Mesodermal cell (in vitro differentiated cells): ENCODE results near the gene IGF2. TPM values are rescaled to one million over a fixed set of nuclear protein-coding genes. Genes with fewer than 3 reads are reported as not detected.
A peak's percentile ranks its signal among the peaks of the same experiment; 100 is the strongest.

ENCODE experiments used
- H3K27ac ChIP-seq: 2 replicates; pipeline ENCODE4 v1.7.0; 2013; ENCODE audit warnings: mild to moderate bottlenecking, low read depth, low read length, moderate library complexity; ENCODE audit not compliant: severe bottlenecking
- H3K36me3 ChIP-seq: 2 replicates; pipeline ENCODE4 v1.7.1; 2013; ENCODE audit warnings: mild to moderate bottlenecking, low read length, moderate library complexity; ENCODE audit not compliant: control insufficient read depth, insufficient read depth
- H3K4me1 ChIP-seq: one replicate; pipeline ENCODE4 v1.7.1; 2013; ENCODE audit warnings: mild to moderate bottlenecking, low read length; ENCODE audit not compliant: insufficient read depth, control insufficient read depth, poor library complexity, severe bottlenecking
- H3K4me3 ChIP-seq: 2 replicates; pipeline ENCODE4 v1.7.0; 2013; ENCODE audit warnings: low read length, control low read depth, mild to moderate bottlenecking; ENCODE audit not compliant: insufficient read depth, poor library complexity, severe bottlenecking; ENCODE audit errors: extremely low read depth
- H3K9me3 ChIP-seq: 2 replicates; pipeline ENCODE4 v1.7.1; 2013; ENCODE audit warnings: mild to moderate bottlenecking, low read length, moderate library complexity; ENCODE audit not compliant: control insufficient read depth
- WGBS, 2 experiments: methylation state at CpG; one replicate each; pipeline ENCODE4 v1.1.5; 2013; ENCODE audit warnings: missing lambda C conversion rate in 2 of 2; ENCODE audit not compliant: insufficient coverage in 2 of 2; 5-methylcytosine and 5-hydroxymethylcytosine counted together
- polyA plus RNA-seq, 2 experiments: library from polyadenylated mRNA; stranded (reverse); fragments of 50-300 nt; gene quantifications; one replicate each; pipeline ENCODE4 v1.2.3, GENCODE V29; 2013

Gene IGF2
- polyA plus RNA-seq (2013, experiment 1 of 2) = 516 TPM
- polyA plus RNA-seq (2013, experiment 2 of 2) = 616 TPM

- Histone ChIP-seq H3K4me1 (peaks cover 5% of the 10 kb centered on the region), H3K36me3 (peaks cover 3% of the 10 kb centered on the region), H3K4me3 (peak within 1 kb of the TSS; percentile 45), H3K27ac (no peak within 1 kb of the TSS), H3K9me3 (no peaks in the 10 kb centered on the region)
- WGBS, 2 experiments = 0 to 1% methylated on average over 11 to 27 of the region's 62 CpGs
Observed at GRCh38 chr11:2139123-2139521, at the start of gene IGF2. Gene IGF2, minus strand, starts transcription at chr11:2139389. Its CDS starts 3,866 bp downstream, at chr11:2135523.

GRCh38 chr11:2188745-2189144 lies 49.6 kb upstream of the IGF2 start:
- WGBS, 2 experiments = 88 to 92% methylated on average over 18 to 19 of the region's 19 CpGs
- Histone ChIP-seq H3K27ac (no peak overlapping the region), H3K36me3 (no peaks in the 10 kb centered on the region), H3K4me1 (no peaks in the 10 kb centered on the region), H3K9me3 (no peaks in the 10 kb centered on the region), H3K4me3 (no peak overlapping the region)

GRCh38 chr11:2187280-2187707 lies 48.1 kb upstream of the IGF2 start:
- Histone ChIP-seq H3K4me3 (no peak overlapping the region), H3K27ac (no peak overlapping the region), H3K9me3 (no peaks in the 10 kb centered on the region), H3K36me3 (no peaks in the 10 kb centered on the region), H3K4me1 (no peaks in the 10 kb centered on the region)
- 85 to 87% methylated on average over 6 to 7 of the region's 7 CpGs for WGBS, 2 experiments

GRCh38 chr11:2186669-2187279 lies 47.6 kb upstream of the IGF2 start:
- Histone ChIP-seq H3K36me3 (no peaks in the 10 kb centered on the region), H3K4me3 (no peak overlapping the region), H3K4me1 (no peaks in the 10 kb centered on the region), H3K27ac (no peak overlapping the region), H3K9me3 (no peaks in the 10 kb centered on the region)
- 43 to 48% methylated on average over 14 to 16 of the region's 21 CpGs for WGBS, 2 experiments

- no peaks in the 10 kb centered on the region for H3K9me3 ChIP-seq
- no peak overlapping the region for H3K4me3 ChIP-seq
- no peaks in the 10 kb centered on the region for H3K36me3 ChIP-seq
- H3K4me1 ChIP-seq = no peaks in the 10 kb centered on the region
- 89 to 91% methylated on average over 15 to 21 of the region's 23 CpGs for WGBS, 2 experiments
- H3K27ac ChIP-seq = no peak overlapping the region
Observed at GRCh38 chr11:2185324-2186085, 46.3 kb upstream of the IGF2 start.

GRCh38 chr11:2182692-2183474 lies 43.7 kb upstream of the IGF2 start:
- 92 to 93% methylated on average over 11 to 13 of the region's 20 CpGs for WGBS, 2 experiments
- Histone ChIP-seq H3K9me3 (no peaks in the 10 kb centered on the region), H3K4me1 (peaks cover 10% of the 10 kb centered on the region), H3K4me3 (no peak overlapping the region), H3K27ac (no peak overlapping the region), H3K36me3 (no peaks in the 10 kb centered on the region)

GRCh38 chr11:2182075-2182474 lies 42.9 kb upstream of the IGF2 start:
- H3K4me1 ChIP-seq = peaks cover 10% of the 10 kb centered on the region
- H3K36me3 ChIP-seq = no peaks in the 10 kb centered on the region
- H3K27ac ChIP-seq = no peak overlapping the region
- WGBS, 2 experiments = 88 to 95% methylated on average over 10 to 18 of the region's 18 CpGs
- H3K9me3 ChIP-seq = no peaks in the 10 kb centered on the region
- H3K4me3 ChIP-seq = no peak overlapping the region

- Histone ChIP-seq H3K36me3 (no peaks in the 10 kb centered on the region), H3K9me3 (no peaks in the 10 kb centered on the region), H3K27ac (no peak overlapping the region), H3K4me1 (peaks cover 10% of the 10 kb centered on the region), H3K4me3 (no peak overlapping the region)
- WGBS, 2 experiments = 87 to 94% methylated on average over 8 to 9 of the region's 11 CpGs
Observed at GRCh38 chr11:2180789-2181370, 41.7 kb upstream of the IGF2 start.

GRCh38 chr11:2180347-2180746 lies 41.2 kb upstream of the IGF2 start:
- H3K36me3 ChIP-seq = no peaks in the 10 kb centered on the region
- no peaks in the 10 kb centered on the region for H3K9me3 ChIP-seq
- H3K27ac ChIP-seq = no peak overlapping the region
- peaks cover 10% of the 10 kb centered on the region for H3K4me1 ChIP-seq
- WGBS, 2 experiments = 67 to 97% methylated on average over 1 to 13 of the region's 15 CpGs
- no peak overlapping the region for H3K4me3 ChIP-seq

- Histone ChIP-seq H3K4me3 (no peak overlapping the region), H3K9me3 (no peaks in the 10 kb centered on the region), H3K36me3 (no peaks in the 10 kb centered on the region), H3K4me1 (peaks cover 10% of the 10 kb centered on the region), H3K27ac (no peak overlapping the region)
- WGBS, 2 experiments = 88 to 92% methylated on average over 8 to 9 of the region's 10 CpGs
Observed at GRCh38 chr11:2179516-2179915, 40.3 kb upstream of the IGF2 start.
